Sigmoid colon (tissue), 3 donors: ENCODE data around the gene SUSD4.

Experiments
- POLR2A ChIP-seq, 2 donors: fragments of 450-650 bp; IDR thresholded peaks; one replicate each; pipeline ENCODE4 v1.6.1; 2016; ENCODE audit warnings: antibody characterized with exemption in 2 of 2, mild to moderate bottlenecking in 2 of 2, moderate library complexity in 2 of 2
- TF ChIP-seq, protein P1 (sequence below), 4 experiments: fragments of 450-650 bp in 3 of 4; fragments of 200-600 bp in 1 of 4; IDR thresholded peaks; one replicate each; pipeline ENCODE4 v1.5.1; 2016 to 2019; ENCODE audit warnings: antibody characterized with exemption in 4 of 4, mild to moderate bottlenecking in 3 of 4, moderate library complexity in 2 of 4

DNA sequence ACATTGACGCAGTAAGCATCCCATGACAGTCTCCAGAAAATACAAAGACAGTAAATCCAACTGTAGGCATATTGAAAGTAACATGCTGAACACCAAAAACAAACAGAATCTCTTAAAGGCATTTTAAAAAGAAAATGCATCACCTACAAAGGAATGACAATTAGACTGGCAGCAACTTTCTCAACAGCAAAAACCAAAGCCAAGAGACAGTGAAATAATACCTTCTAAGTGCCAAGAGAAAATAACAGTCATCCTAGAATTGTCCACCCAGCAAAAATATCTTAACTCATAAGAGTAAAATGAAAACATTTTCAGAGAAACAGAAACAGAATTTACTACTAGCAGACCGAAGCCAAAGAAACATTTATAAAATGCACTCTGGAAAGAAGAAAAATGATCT, 49.2 kb upstream of the SUSD4 start:
- TF ChIP-seq POLR2A (IDR thresholded peaks at IDR 0.05) = no peak
- TF ChIP-seq, protein P1, sequence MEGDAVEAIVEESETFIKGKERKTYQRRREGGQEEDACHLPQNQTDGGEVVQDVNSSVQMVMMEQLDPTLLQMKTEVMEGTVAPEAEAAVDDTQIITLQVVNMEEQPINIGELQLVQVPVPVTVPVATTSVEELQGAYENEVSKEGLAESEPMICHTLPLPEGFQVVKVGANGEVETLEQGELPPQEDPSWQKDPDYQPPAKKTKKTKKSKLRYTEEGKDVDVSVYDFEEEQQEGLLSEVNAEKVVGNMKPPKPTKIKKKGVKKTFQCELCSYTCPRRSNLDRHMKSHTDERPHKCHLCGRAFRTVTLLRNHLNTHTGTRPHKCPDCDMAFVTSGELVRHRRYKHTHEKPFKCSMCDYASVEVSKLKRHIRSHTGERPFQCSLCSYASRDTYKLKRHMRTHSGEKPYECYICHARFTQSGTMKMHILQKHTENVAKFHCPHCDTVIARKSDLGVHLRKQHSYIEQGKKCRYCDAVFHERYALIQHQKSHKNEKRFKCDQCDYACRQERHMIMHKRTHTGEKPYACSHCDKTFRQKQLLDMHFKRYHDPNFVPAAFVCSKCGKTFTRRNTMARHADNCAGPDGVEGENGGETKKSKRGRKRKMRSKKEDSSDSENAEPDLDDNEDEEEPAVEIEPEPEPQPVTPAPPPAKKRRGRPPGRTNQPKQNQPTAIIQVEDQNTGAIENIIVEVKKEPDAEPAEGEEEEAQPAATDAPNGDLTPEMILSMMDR (IDR thresholded peaks at IDR 0.05) = no peak
